Measurements from ENCODE around the gene ZNRF2.

The ZNRF2 gene

DNA sequence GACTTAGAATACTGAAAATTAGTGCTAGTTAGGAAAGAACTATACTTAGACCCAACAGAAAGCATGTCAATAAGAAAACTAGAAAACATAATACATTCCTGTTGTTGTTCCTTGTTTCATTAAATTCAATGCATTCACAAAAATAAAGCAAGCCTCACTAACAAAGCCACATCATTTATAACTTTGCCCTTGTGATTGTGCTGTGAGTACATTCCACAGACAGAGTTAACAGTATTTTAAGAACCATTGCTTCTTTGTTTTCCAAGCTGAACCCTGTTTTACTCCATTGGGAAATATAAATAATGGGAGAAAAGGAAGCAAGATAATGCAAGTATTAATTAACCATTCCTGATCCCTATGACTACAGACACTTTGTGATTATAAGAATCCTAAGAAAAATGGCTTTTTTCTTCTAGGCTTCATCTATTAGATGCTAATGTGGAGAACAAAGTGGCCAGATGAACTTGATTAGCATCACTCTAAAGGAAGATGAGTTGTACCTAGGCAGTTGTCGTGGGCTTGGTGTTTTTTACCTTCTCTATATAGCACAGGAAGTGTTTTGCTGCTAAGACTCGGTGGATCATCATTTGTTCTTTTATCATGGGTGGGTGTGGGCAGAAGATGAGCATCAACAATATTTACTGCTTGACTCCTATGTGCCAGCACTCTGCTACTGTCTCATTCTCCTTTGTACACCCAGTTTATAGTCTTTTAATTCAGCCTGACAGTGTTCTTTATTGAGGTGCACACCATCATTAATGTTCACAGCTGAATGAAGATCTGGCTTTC, 34.2 kb upstream of the ZNRF2 start:
- TF ChIP-seq CTCF (IDR thresholded peaks at IDR 0.05), result no peak
- Mint-ChIP-seq H3K4me3 (no peak overlapping the region), H3K9me3 (no peaks in the 10 kb centered on the region), H3K4me1 (peaks cover 18% of the 10 kb centered on the region), H3K27ac (no peak overlapping the region), H3K36me3 (ENCODE audit: low read depth) (no peaks in the 10 kb centered on the region), H3K27me3 (ENCODE audit: low read depth, poor library complexity) (peaks cover 4% of the 10 kb centered on the region)
- DNase-seq, result no peak

- no peaks in the 10 kb centered on the region for H3K36me3 Mint-ChIP-seq (ENCODE audit: low read depth)
- peak; percentile 18 for DNase-seq
- no peak overlapping the region for H3K4me3 Mint-ChIP-seq
- peaks cover 16% of the 10 kb centered on the region for H3K4me1 Mint-ChIP-seq
- peaks cover 4% of the 10 kb centered on the region for H3K27me3 Mint-ChIP-seq (ENCODE audit: low read depth, poor library complexity)
- no peaks in the 10 kb centered on the region for H3K9me3 Mint-ChIP-seq
- no peak overlapping the region for H3K27ac Mint-ChIP-seq
- no peak for TF ChIP-seq CTCF (IDR thresholded peaks at IDR 0.05)
Measured at GRCh38 chr7:30251708-30252329, 32.6 kb upstream of the ZNRF2 start.

DNA sequence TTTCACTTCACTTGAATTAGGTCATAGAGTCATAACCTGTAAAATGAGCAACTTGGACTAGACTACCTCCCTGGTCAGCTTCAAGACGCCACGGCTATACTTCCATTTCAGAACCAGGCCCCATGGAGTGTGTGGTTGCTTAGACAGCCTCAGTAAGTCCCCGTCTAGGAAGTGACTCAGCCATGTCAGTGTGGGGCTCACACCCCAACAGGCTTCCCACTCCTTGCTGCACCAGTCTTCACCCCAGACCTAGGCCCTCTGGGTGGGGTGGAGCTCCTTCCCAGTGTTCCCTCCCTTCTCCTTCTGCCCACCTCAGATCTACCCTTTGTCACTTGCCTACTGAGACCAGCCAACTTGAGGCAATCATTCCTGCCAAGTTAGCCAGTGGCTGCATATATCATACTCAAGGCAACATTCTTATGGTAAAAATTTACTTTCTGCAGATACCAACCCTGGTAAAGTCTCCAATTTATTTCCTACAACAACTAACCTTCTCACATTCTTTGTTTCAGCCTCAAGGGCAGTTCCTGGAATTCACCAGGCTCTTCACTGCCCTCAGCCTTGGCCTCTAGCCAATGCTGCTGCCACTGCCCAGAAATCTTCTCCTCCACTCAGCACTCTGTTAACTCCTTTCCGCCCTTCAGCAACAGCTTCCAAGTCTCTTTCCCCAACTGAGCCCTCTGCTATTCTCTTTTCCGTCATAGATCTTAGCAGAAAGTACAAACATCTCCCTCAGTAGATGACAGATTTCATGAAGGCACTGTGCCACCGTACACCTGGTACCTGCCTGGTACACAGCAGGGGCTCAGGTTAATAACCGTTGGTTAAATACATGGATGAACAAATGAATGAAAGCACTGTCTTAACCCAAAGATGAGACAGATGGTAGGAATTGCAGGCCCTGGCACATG, 31.3 kb upstream of the ZNRF2 start:
- no peaks in the 10 kb centered on the region for H3K9me3 Mint-ChIP-seq
- peaks cover 3% of the 10 kb centered on the region for H3K4me1 Mint-ChIP-seq
- H3K27me3 Mint-ChIP-seq (ENCODE audit: low read depth, poor library complexity), result peaks cover 4% of the 10 kb centered on the region
- no peak overlapping the region for H3K4me3 Mint-ChIP-seq
- no peak for TF ChIP-seq CTCF (IDR thresholded peaks at IDR 0.05)
- no peaks in the 10 kb centered on the region for H3K36me3 Mint-ChIP-seq (ENCODE audit: low read depth)
- H3K27ac Mint-ChIP-seq, result no peak overlapping the region
- no peak for DNase-seq

GRCh38 chr7:30253796-30254165, 30.6 kb upstream of the ZNRF2 start:
- Mint-ChIP-seq H3K36me3 (ENCODE audit: low read depth) (no peaks in the 10 kb centered on the region), H3K4me1 (no peaks in the 10 kb centered on the region), H3K27me3 (ENCODE audit: low read depth, poor library complexity) (peaks cover 4% of the 10 kb centered on the region), H3K4me3 (no peak overlapping the region), H3K9me3 (no peaks in the 10 kb centered on the region), H3K27ac (no peak overlapping the region)
- TF ChIP-seq CTCF (IDR thresholded peaks at IDR 0.05), result no peak
- no peak for DNase-seq

DNA sequence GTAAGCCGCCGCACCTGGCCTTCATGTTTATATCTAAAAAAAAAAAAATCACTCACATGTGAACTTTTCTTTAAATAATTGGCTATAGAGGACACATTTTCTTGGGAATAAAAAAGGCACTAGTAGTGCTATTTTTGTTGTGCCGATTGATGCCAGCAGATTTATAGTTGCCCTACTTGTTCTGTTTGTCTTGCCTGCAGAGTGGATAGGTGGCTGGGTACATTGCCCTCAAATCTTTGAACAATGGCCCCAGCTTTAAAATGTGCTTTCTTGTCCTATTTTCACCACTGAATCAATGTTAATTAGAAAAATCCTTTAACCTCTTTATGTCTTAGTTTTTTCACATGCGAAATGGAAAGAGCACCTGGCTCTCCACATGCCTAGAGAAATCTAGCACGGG, 30.1 kb upstream of the ZNRF2 start:
- Mint-ChIP-seq H3K4me3 (no peak overlapping the region), H3K36me3 (ENCODE audit: low read depth) (no peaks in the 10 kb centered on the region), H3K9me3 (no peaks in the 10 kb centered on the region), H3K27me3 (ENCODE audit: low read depth, poor library complexity) (peaks cover 4% of the 10 kb centered on the region), H3K4me1 (no peaks in the 10 kb centered on the region), H3K27ac (no peak overlapping the region)
- no peak for TF ChIP-seq CTCF (IDR thresholded peaks at IDR 0.05)
- no peak for DNase-seq
